ENCODE measurements around the gene NOC3L.

The NOC3L gene

GRCh38 chr10:94308866-94309265, 53.9 kb downstream of the NOC3L start:
- no peak for TF ChIP-seq CTCF (IDR thresholded peaks at IDR 0.05; ENCODE audit: extremely low read depth, insufficient read depth, missing control alignments)
- in situ Hi-C loops (cut with MboI; ENCODE audit: low pct_unique_long_range_greater_than_20kb, low sequenced_read_pairs, unreplicated experiment): loop anchor here (25.0 kb wide), 1 partner anchor 397 kb away; no protein-coding TSS in a partner anchor
- DNase-seq (ENCODE audit: low spot score): no peak

DNA sequence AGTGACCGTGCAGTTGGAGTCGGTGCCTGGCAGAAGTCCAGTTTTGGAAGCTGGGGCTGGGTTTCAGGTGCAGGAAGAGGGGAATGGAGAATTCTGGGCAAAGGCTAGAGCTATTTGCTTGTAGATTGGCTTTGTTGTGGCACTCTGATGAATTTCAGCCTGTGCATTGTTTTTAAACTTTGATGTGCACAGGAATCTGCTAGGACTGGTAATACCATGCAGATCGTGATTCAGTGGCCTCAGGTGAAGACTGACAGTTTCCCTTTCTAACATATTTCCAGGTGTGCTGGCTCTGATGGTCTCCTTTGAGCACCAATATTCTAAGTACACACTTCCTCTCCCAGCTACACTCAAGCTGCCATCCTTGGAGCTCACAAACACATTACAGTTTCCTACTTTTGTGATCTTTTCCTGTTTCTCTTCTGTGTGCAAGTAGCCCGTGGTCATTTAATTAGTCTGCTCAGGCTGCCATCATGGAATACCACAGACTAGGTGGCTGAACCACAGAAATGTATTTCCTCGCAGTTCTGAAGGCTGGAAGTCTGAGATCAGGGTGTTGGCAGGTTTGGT, 55.6 kb downstream of the NOC3L start:
- no peak for DNase-seq (ENCODE audit: low spot score)
- TF ChIP-seq CTCF (IDR thresholded peaks at IDR 0.05; ENCODE audit: extremely low read depth, insufficient read depth, missing control alignments): no peak
- in situ Hi-C loops (cut with MboI; ENCODE audit: low pct_unique_long_range_greater_than_20kb, low sequenced_read_pairs, unreplicated experiment): loop anchor here (25.0 kb wide), 1 partner anchor 395 kb away; no protein-coding TSS in a partner anchor

GRCh38 chr10:94303929-94304328, 58.8 kb downstream of the NOC3L start:
- DNase-seq (ENCODE audit: low spot score): no peak
- in situ Hi-C loops (cut with MboI; ENCODE audit: low pct_unique_long_range_greater_than_20kb, low sequenced_read_pairs, unreplicated experiment): loop anchor here (25.0 kb wide), 1 partner anchor 392 kb away; no protein-coding TSS in a partner anchor
- TF ChIP-seq CTCF (IDR thresholded peaks at IDR 0.05; ENCODE audit: extremely low read depth, insufficient read depth, missing control alignments): no peak

GRCh38 chr10:94300042-94300441, 62.7 kb downstream of the NOC3L start:
- in situ Hi-C loops (cut with MboI; ENCODE audit: low pct_unique_long_range_greater_than_20kb, low sequenced_read_pairs, unreplicated experiment): loop anchor here (25.0 kb wide), 1 partner anchor 388 kb away; no protein-coding TSS in a partner anchor
- no peak for TF ChIP-seq CTCF (IDR thresholded peaks at IDR 0.05; ENCODE audit: extremely low read depth, insufficient read depth, missing control alignments)
- no peak for DNase-seq (ENCODE audit: low spot score)

GRCh38 chr10:94299417-94299816, 63.3 kb downstream of the NOC3L start:
- no peak for DNase-seq (ENCODE audit: low spot score)
- in situ Hi-C loops (cut with MboI; ENCODE audit: low pct_unique_long_range_greater_than_20kb, low sequenced_read_pairs, unreplicated experiment): no loop called here

GRCh38 chr10:94294168-94294567, 68.6 kb downstream of the NOC3L start:
- no peak for TF ChIP-seq CTCF (IDR thresholded peaks at IDR 0.05; ENCODE audit: extremely low read depth, insufficient read depth, missing control alignments)
- DNase-seq (ENCODE audit: low spot score): no peak
- in situ Hi-C loops (cut with MboI; ENCODE audit: low pct_unique_long_range_greater_than_20kb, low sequenced_read_pairs, unreplicated experiment): no loop called here

More at GRCh38 chr10:94299417-94299816, 63.3 kb downstream of the NOC3L start:
- TF ChIP-seq CTCF (IDR thresholded peaks at IDR 0.05; ENCODE audit: extremely low read depth, insufficient read depth, missing control alignments): no peak
